GM19463 (cell line): Measurements from ENCODE around the gene ADAMTS4.
"Not testable (repeated sequence)": the region's sequence is repeated elsewhere in the genome, so short reads cannot be mapped to it uniquely, and the experiment has no call there.

Source experiments
- ATAC-seq: cut with Tn5 transposase; IDR thresholded peaks from one replicate; pipeline ENCODE4 v1.9.1; 2021; ENCODE audit warnings: mild to moderate bottlenecking, moderate library complexity; ENCODE audit not compliant: unreplicated experiment

The ADAMTS4 gene

DNA sequence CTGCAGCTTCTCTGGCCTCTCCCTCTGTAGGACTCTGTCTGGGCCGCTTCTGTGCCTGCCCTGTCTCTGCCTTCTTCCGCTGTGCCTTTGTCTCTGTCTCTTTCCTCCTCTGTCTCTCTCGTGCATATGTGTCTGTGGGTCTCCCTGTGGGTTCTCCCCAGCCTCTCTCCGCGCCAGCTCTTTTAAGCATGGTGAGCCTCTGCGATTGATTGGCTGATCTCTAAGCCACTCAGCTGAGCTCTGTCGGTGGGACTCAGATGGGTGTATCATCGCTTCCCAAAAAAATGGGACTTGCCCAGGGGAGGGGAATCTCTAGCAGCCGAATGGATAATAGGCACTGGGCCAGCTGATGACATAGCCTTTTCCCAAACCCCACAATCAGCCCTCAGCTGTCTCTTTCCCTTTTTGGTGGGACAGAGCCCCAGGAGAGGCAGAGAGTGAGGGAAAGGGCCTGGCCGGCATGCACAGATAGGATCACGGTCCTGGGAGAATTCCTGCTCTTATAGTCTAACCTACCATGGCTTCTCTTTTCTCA, at the start of gene ADAMTS4:
Gene ADAMTS4, minus strand, starts transcription at position 158 of the 535 bp plus-strand sequence. CDS start 427 bp downstream, outside the sequence.
- no peak for ATAC-seq

GRCh38 chr1:161244888-161245287, 46.0 kb upstream of the ADAMTS4 start:
- ATAC-seq = no peak

DNA sequence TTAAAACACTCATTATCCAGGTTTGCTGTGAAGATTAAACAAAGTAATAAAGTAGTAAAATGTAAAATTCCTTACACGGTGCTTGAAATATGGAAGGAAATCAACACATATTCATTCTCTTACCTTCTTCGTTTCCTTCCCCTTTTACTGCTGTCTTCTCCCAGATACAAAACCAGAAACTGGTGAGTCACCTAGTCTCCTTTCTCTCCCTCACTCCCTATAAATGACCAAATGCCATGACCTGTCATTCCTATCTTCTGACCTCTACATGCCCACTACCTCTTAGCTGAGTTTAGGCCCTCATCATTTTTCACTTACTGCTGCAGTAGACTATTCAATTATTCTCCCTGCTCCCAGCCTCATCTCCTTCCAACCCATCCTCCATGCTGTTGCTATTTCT, 43.5 kb upstream of the ADAMTS4 start:
- ATAC-seq = no peak

- no peak for ATAC-seq
Measured at GRCh38 chr1:161241682-161242081, 42.8 kb upstream of the ADAMTS4 start.

DNA sequence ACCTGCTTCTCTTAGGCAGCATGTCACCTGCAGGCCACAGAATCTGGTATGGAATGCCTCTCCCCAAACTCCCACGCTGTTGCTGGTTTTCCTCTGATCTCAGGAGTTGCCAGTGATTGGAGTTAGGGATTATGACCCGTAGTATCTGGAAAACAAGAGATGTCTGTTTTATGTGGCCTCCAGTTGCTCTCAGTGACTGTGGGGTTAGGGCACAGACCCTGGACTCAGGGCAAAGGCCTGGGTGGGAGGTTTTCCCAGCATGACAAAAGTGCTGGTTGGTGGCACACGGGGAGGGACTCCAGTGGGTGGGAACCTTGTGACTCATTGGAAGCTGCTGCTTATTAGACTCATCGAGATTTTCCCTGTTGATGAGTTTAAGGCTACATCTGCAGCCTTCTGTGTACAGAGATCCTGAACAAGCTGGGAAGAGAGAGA, 39.2 kb upstream of the ADAMTS4 start, which contains the start of gene NR1I3:
Gene NR1I3, minus strand, starts transcription at position 165 of the 435 bp plus-strand sequence. CDS start 1,638 bp downstream, outside the sequence.
- no peak for ATAC-seq

DNA sequence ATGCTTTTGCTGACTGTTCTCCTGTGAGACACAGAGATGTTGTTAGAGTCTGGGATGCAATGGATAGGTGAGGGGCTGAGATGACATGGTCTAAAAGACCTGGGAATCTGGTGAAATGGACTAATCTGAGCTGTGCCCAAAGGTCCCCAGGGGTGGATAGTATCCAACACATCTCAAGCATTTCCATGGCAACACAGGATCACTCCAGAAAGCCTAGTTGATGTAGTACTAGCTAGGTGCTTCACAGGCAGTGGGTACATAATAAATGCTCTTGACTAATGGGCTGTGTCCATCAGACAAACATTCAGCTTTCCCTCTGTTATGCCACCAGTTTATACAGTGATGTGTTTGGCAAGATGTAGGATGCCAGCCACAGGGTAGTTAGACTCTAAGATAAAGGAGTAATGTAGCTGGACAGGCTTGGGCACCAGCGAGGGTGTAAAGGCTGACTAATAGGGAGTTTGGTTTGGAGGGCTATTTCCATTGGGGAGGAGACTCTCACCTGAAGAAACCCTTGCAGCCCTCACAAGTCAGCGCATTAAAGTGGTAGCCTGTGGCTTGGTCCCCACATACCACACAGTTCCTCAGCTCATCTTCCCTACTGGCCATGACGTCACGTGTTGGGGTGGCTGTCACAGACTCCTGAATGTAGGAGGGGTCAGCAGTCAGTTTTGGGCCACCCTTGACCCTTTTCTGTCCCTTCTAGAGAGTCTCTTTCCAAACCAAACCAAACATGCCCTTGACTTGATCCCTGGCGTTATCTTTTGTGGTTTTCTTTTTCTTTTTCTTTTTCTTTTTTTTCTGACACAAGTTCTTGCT, 37.3 kb upstream of the ADAMTS4 start:
- ATAC-seq = no peak

- ATAC-seq = no peak
Measured at GRCh38 chr1:161233102-161233501, 34.2 kb upstream of the ADAMTS4 start.

GRCh38 chr1:161230762-161231161, 31.9 kb upstream of the ADAMTS4 start:
- no peak for ATAC-seq

DNA sequence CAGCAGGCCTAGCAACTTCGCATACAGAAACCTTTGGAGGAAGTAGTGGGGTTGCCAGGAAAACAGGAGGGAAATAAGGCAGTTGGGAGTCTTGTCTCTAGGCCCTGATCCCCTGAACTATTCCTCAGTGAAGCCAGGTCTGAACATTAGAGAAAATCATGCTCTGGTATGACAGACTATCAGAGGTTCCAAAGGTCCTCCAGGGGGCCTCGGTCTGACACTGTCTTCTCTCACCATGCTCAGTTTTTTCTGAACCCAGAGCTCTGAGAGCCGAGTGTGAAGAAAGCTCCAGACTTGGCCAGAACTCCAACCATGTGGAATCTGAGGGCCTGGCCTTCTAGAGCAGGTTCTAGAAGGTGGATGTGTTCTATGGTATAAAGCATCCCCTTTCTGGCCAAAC, 31.0 kb upstream of the ADAMTS4 start:
- no peak for ATAC-seq

GRCh38 chr1:161228032-161228431, 29.2 kb upstream of the ADAMTS4 start:
- ATAC-seq = no peak

DNA sequence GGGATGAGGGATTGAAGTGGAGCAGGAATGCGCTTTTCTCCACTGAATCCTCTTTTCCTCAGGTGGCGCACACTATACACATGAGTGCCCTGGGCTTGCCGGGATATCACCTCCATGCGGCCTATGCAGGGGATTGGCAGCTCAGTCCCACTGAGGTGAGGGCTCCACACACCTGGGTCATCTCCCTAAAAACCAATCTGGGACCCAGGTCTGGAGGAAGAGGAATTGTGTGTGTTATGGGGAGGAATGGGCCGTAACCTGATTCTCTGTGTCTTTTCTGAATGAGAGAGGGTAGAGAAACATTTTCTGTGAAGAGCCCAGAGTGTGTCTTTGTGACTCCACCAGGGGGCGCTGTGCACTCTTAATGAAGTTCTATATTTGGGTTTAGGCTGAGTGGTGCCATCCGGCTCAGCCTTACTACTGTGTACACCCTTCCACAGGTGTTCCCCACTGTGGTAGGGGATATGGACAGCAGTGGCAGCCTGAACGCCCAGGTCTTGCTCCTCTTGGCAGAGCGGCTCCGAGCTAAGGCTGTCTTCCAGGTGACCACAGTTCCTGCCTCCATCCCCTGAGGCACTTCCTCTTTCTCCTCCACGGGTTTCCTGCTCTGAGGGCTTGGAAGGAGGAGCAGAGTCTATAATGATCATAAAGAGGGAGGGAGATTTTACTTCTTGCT, 28.5 kb upstream of the ADAMTS4 start:
- peak; percentile 40 for ATAC-seq

DNA sequence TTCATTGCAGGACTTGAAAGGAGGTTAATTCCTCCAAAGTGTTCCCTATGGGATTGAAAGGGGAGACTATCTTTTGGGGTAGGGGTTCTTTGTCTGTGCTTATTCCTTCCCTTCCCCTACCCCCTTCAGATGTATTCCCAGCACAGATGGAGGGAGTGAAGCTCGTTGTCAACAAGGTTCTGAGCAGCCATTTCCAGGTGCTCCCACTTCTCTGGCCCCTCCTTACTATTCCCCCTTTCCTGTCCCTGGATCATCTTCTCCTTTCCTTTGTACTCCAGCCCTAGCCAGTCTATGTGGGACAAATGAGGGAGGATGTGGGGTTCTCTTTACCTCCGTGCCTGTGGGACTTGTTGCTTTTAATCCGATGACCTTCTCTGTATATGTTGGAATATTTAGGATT, 27.9 kb upstream of the ADAMTS4 start:
- no peak for ATAC-seq

DNA sequence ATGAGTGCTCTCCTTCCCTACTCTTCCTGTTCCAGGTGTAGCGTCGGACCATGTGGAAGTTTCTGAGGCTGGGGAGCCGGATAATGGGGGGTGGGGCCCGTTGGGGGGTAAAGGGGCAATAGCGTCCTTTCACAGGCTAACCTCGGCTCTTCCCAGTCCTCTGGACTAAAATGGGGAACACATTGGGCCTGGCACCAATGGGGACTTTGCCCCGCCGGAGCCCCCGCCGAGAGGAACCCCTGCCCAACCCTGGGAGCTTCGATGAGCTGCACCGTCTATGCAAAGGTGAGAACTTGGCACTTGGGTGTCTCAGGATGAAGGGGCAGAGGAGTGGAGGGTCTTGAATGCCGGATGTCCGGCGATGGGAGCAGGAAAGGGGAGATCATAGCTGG, 27.5 kb upstream of the ADAMTS4 start:
- no peak for ATAC-seq

DNA sequence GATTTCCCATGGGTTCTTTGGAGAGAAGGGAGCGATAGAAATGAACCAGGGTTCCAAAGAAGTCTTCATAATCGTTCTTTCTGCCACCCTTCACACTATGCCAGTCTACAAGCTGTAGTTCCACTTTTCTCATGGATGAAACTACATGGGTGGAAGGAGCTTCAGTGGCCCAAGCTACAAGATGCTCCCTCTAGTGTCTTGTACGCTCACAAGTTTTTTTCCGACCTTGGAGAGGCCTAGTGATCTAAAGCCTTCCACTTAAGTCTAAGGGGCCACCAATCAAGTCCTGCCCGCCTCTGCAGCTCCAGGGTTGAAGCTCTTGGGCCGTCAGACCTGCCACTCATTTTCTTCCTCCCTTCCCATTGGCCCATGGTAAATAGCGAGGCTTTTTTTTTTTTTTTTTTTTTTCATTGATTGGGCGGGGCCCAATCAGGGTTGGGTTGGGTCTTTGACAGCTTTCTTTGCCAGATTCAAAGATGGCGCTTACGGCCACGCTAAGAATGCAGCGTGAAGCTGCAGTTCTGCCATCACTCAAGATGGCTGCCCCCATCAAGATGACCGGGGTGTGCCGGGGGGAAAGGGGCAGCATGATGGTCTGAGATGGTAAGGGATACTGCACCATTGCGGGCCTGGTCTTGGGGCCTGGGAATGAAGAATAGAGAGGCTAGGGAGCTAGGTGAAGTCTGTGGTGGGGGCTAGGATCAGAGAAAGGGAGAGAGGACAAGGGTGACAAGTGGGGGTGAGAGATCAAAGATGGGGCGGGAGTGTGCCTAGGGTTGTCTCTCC, 26.9 kb upstream of the ADAMTS4 start, which contains the start of gene TOMM40L:
Gene TOMM40L, plus strand, starts transcription at position 527 of the 786 bp plus-strand sequence. CDS start 430 bp downstream, outside the sequence.
- ATAC-seq = peak; percentile 95

GRCh38 chr1:161225178-161225533, 26.3 kb upstream of the ADAMTS4 start:
- ATAC-seq = peak; percentile 1

- not testable (repeated sequence) for ATAC-seq
Measured at GRCh38 chr1:161224695-161225087, 25.8 kb upstream of the ADAMTS4 start.

- ATAC-seq = no peak
Measured at GRCh38 chr1:161223805-161224694, 25.2 kb upstream of the ADAMTS4 start.

- ATAC-seq = no peak
Measured at GRCh38 chr1:161222175-161223019, 23.5 kb upstream of the ADAMTS4 start.

DNA sequence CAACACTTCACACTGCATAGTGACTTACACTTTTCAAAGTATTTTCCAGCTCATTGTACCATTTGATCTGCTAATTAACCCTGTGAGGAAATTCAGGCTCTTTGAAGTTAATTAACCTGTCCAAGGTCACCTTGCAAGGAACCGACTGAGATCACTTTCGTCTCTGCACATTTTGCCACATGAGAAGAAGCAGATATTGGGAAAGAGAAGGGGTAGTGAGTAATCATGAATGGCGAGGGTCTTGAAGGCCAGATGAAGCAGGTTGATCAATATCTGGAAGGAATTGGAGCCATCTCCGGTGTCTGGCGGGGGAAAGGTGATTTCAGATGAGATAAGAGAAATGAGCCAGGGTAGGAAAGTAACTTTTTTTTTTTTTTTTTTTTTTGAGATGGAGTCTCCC, 21.1 kb upstream of the ADAMTS4 start:
- no peak for ATAC-seq
